Tibial nerve (tissue), 3 donors: ENCODE results near the gene DTL.

Experiments used
- CTCF ChIP-seq, 5 experiments: fragments of 200-600 bp in 3 of 5; fragments of 450-650 bp in 2 of 5; sonication (generic) in 3 of 5; IDR thresholded peaks; one replicate each; pipeline ENCODE4 v1.5.1; 2016 to 2019; ENCODE audit warnings: antibody characterized with exemption in 5 of 5, mild to moderate bottlenecking in 3 of 5, moderate library complexity in 2 of 5
- POLR2A ChIP-seq, 2 donors: fragments of 450-650 bp; IDR thresholded peaks; one replicate each; pipeline ENCODE4 v1.6.1; 2017; ENCODE audit warnings: antibody characterized with exemption in 2 of 2, mild to moderate bottlenecking in 2 of 2, moderate library complexity in 2 of 2

- TF ChIP-seq POLR2A (IDR thresholded peaks at IDR 0.05) (no peak), CTCF (IDR thresholded peaks at IDR 0.05) (no peak)
These were observed 36.5 kb downstream of the DTL start for GRCh38 chr1:212072047-212072446.
